Activated naive CD8-positive, alpha-beta T cell treated with anti-CD3 and anti-CD28 coated beads for 36 hours (primary cell): ENCODE data around the gene DHRSX. TPM values are rescaled to one million over a fixed set of nuclear protein-coding genes. Genes with fewer than 3 reads are reported as not detected.
"Not testable (repeated sequence)": the region's sequence is repeated elsewhere in the genome, so short reads cannot be mapped to it uniquely, and the experiment has no call there.

ENCODE experiments used
- DNase-seq: peaks from one replicate; pipeline ENCODE4 v3.0.0; 2021
- H3K27ac Mint-ChIP-seq: one replicate; pipeline ENCODE4 v1.8.0; 2022; ENCODE audit warnings: mild to moderate bottlenecking, moderate library complexity, mixed read lengths
- H3K27me3 Mint-ChIP-seq: one replicate; pipeline ENCODE4 v1.8.0; 2022; ENCODE audit warnings: mild to moderate bottlenecking, mixed read lengths
- H3K36me3 Mint-ChIP-seq: one replicate; pipeline ENCODE4 v1.8.0; 2021; ENCODE audit warnings: mild to moderate bottlenecking, mixed read lengths
- H3K4me1 Mint-ChIP-seq: one replicate; pipeline ENCODE4 v1.8.0; 2021; ENCODE audit warnings: mixed read lengths
- H3K4me3 Mint-ChIP-seq: one replicate; pipeline ENCODE4 v1.8.0; 2022; ENCODE audit warnings: mild to moderate bottlenecking, moderate library complexity, mixed read lengths
- H3K9me3 Mint-ChIP-seq: one replicate; pipeline ENCODE4 v1.8.0; 2022; ENCODE audit warnings: mixed read lengths
- total RNA-seq, 2 experiments: library from RNA; stranded (reverse); gene quantifications; one replicate each; pipeline ENCODE4 v1.2.3, GENCODE V29; 2021

The DHRSX gene
- total RNA-seq, 2 experiments from 2014 or later, result 18.2 to 19.7 TPM

DNA sequence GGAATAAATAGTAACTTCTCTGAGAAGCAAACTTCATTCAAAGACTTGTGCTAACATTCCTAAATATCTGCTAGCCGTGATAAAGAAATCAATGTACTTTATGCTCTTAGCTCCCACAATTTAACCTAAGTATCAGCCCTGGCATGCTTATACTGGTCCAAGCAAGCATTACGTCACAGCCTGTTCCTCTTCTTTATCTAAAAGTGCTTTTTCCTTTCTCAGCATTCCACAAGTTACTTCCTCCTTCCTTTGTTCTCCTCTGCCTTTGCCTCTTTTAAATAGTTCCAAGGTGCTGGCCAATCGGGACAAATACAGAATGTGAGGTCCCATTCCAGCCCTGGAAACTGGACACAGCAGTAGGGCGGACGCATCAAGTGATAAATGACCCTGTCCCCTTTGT is 249.6 kb downstream of the DHRSX start:
- Mint-ChIP-seq H3K9me3 (peaks cover 29% of the 10 kb centered on the region), H3K27me3 (no peaks in the 10 kb centered on the region), H3K36me3 (peaks cover 57% of the 10 kb centered on the region), H3K27ac (no peak overlapping the region), H3K4me3 (no peak overlapping the region), H3K4me1 (no peaks in the 10 kb centered on the region)
- no peak for DNase-seq

DNA sequence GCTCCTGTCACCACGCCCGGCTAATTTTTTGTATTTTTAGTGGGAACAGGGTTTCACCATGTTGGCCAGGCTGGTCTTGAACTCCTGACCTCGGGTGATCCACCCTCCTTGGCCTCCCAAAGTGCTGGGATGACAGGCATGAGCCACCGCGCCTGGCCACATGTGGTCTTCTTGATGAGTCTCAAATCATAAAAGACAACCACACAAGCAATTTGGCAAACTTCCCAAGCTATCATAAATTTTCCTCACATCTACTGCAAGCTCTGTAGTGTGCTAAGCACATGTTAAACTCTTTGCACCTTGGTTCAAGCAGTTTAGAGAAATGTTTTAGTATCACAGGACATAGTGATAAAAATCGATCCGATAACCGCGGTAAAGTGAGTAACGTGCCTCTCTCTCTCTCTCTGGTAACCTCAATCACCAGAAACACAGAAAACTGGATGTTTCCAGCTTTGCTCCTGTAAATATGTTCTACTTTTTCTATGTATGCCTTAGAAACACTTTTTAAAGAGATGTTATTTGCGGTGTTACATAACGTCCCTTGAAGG is 256.8 kb downstream of the DHRSX start:
- no peaks in the 10 kb centered on the region for H3K27me3 Mint-ChIP-seq
- H3K36me3 Mint-ChIP-seq, result peaks cover 59% of the 10 kb centered on the region
- DNase-seq, result no peak
- peaks cover 20% of the 10 kb centered on the region for H3K9me3 Mint-ChIP-seq
- no peak overlapping the region for H3K4me3 Mint-ChIP-seq
- no peaks in the 10 kb centered on the region for H3K4me1 Mint-ChIP-seq
- no peak overlapping the region for H3K27ac Mint-ChIP-seq

DNA sequence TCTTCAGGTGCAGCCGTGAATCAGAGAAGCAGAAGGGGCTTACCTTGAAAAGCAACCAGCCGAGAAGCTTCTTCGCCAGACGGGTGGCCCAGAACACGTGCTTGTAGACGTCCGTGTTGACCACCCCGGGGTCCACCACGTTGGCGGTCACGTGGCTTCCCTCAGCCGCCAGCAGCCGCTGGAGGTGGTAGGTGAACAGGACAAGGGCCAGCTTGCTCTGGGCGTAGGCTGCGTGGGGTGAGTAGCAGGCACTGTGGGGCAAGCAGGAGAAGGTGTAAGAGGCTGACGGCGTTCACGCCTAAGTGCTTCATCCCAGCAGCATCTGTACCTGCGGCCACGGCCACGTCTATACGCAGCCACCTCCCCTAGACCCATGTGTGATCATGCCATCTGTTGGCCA is 257.8 kb downstream of the DHRSX start:
- Mint-ChIP-seq H3K36me3 (peaks cover 53% of the 10 kb centered on the region), H3K4me1 (no peaks in the 10 kb centered on the region), H3K27me3 (no peaks in the 10 kb centered on the region), H3K4me3 (no peak overlapping the region), H3K27ac (no peak overlapping the region), H3K9me3 (peaks cover 16% of the 10 kb centered on the region)
- DNase-seq, result no peak

DNA sequence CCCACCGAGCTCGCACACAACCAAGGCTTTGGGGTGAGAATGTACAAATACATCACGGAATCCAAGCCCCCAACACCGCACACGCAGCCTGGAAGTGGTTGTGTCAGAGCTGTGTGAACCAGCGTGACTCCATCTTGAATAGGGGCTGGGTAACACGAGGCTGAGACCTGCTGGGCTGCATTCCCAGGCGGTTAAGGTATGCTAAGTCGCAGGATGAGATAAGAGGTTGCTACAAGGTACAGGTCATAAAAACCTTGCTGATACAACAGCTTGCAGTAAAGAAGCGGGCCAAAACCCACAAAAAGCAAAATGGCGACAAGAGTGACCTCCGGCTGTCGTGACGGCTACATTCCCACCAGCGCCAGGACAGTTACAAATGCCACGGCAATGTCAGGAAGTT is 258.4 kb downstream of the DHRSX start:
- Mint-ChIP-seq H3K36me3 (peaks cover 52% of the 10 kb centered on the region), H3K4me1 (no peaks in the 10 kb centered on the region), H3K27ac (no peak overlapping the region), H3K9me3 (peaks cover 16% of the 10 kb centered on the region), H3K4me3 (no peak overlapping the region), H3K27me3 (no peaks in the 10 kb centered on the region)
- DNase-seq, result no peak

DNA sequence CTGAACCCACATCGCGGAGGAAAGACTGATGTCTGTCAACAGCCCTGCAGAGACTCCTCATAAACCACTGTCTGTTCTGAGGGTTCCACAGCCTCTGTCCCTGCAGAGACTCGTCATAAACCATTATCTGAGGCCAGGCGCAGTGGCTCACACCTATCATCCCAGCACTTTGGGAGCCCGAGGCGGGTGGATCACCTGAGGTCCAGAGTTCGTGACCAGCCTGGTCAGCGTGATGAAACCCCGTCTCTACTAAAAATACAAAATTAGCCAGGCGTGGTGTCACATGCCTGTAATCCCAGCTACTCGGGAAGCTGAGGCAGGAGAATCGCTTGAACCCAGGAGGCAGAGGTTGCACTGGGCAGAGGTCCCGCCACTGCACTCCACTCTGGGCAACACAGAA is 259.3 kb downstream of the DHRSX start:
- H3K36me3 Mint-ChIP-seq, result peaks cover 51% of the 10 kb centered on the region
- H3K27me3 Mint-ChIP-seq, result not testable (repeated sequence)

DNA sequence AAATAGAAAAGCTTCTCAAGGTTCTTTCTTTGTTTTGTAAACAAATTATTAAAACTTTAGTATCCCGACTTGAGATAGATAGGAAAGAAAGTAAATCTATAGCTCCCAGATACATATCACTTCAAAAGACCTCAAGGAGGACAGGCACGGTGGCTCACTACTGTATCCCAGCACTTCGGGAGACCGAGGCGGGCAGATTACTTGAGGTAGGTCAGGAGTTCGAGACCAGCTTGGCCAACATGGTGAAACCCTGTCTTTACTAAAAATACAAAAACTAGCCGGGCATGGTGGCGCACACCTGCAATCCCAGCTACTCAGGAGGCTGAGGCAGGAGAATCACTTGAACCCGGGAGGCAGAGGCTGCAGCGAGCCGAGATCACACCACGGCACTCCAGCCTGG is 260.0 kb downstream of the DHRSX start:
- not testable (repeated sequence) for H3K27me3 Mint-ChIP-seq

More for the DNA sequence above, 259.3 kb downstream of the DHRSX start:
- peaks cover 16% of the 10 kb centered on the region for H3K9me3 Mint-ChIP-seq
- not testable (repeated sequence) for H3K4me1 Mint-ChIP-seq, DNase-seq, H3K27ac Mint-ChIP-seq, H3K4me3 Mint-ChIP-seq

DNA sequence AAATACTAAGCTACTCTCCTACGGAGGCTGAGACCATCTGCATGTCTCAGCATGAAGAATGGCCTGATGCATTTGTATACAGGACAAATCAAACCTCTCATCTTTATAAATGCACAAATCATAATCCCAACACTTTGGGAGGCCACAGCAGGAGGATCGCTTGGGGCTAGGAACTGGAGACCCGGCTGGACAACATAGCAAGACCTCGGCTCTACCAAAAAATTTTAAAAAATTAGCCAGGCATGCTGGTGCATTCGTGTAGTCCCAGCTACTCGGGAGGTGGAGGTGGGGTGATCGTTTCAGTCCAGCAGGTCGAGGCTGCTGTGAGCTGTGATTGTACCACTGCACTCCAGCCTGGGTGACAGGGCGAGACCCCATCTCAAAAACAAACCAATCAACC is 262.8 kb downstream of the DHRSX start:
- Mint-ChIP-seq H3K27ac (no peak overlapping the region), H3K4me1 (peaks cover 4% of the 10 kb centered on the region), H3K4me3 (no peak overlapping the region), H3K27me3 (no peaks in the 10 kb centered on the region), H3K9me3 (peaks cover 12% of the 10 kb centered on the region), H3K36me3 (peaks cover 51% of the 10 kb centered on the region)
- DNase-seq, result no peak

More for the DNA sequence above, 260.0 kb downstream of the DHRSX start:
- H3K4me3 Mint-ChIP-seq, DNase-seq, H3K27ac Mint-ChIP-seq, H3K4me1 Mint-ChIP-seq: not testable (repeated sequence)
- H3K36me3 Mint-ChIP-seq, result peaks cover 52% of the 10 kb centered on the region
- peaks cover 16% of the 10 kb centered on the region for H3K9me3 Mint-ChIP-seq

DNA sequence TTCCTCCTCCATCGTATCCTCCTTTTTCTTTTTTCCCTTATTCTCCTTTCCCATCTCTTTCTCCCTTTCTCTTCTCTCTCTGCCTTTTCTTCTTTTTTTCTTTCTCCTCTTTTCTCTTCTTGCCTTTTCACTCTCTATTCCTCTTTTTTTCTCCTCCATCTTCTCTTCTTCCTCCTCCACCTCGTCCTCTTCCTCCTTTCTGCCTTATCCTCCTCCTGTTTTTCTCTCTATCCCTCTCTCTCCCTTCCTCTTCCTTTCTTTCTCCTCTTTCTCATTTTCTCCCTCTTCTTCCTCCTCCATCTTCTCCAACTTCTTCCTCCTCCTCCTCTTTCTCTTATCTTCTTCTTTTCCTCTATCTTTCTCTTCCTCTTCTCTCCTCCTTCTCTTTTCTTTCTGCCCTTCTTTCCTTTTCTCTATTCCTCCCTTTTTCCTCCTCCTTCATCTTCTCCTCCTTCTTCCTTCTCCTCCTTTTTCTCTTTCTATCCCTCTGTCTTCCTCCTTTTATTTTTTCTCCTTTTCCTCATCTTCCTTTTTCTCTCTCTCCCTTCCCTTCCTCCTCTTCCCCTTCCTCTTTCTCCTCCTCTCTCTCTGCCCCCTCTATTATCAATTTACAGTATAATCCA is 269.1 kb downstream of the DHRSX start:
- no peak overlapping the region for H3K27ac Mint-ChIP-seq
- H3K27me3 Mint-ChIP-seq, result no peaks in the 10 kb centered on the region

DNA sequence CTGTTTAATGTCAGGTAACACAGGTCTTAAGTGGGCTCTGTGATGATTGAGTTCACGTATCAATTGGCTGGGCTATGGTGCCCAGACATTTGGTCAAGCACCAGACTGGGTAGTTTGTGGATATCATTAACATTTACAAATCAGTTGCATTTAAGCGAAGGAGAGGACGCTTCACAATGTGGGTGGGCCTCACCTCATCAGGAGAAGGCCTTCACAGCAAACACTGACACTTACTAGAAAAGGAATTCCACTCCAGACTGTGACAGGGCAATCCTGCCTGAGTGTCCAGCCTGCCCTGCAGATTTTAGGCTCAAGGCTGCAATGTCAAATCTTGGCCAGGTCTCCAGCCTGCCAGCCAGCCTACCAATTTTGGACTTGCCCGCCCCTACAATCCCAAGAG is 270.3 kb downstream of the DHRSX start:
- Mint-ChIP-seq H3K27me3 (no peaks in the 10 kb centered on the region), H3K36me3 (peaks cover 46% of the 10 kb centered on the region), H3K9me3 (peaks cover 22% of the 10 kb centered on the region)

More for the DNA sequence above, 269.1 kb downstream of the DHRSX start:
- Mint-ChIP-seq H3K4me1 (peaks cover 4% of the 10 kb centered on the region), H3K9me3 (peaks cover 22% of the 10 kb centered on the region), H3K36me3 (peaks cover 45% of the 10 kb centered on the region), H3K4me3 (no peak overlapping the region)
- DNase-seq, result no peak

DNA sequence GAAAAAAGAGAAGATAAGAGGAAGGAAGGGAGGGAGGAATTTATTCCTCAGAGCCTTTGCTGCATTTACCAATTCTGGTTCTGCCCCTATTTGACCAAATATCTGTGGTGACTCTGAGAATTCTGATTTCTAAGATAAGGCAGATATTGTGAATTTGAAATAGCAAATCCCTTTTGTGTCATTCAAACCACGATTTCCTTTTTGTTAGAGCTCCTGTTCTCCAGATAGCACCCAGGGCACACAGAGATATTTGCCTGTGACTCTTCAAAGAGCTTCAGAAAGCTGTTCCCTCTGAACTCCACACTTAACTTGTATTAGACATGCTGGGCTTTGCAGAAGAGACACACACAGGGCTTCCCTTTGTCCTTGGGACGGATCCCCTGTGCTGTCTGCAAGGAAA is 272.2 kb downstream of the DHRSX start:
- Mint-ChIP-seq H3K4me3 (no peak overlapping the region), H3K27ac (no peak overlapping the region), H3K4me1 (peaks cover 2% of the 10 kb centered on the region), H3K9me3 (peaks cover 29% of the 10 kb centered on the region), H3K27me3 (no peaks in the 10 kb centered on the region), H3K36me3 (peaks cover 61% of the 10 kb centered on the region)
- DNase-seq, result no peak

More for the DNA sequence above, 270.3 kb downstream of the DHRSX start:
- Mint-ChIP-seq H3K27ac (no peak overlapping the region), H3K4me3 (no peak overlapping the region), H3K4me1 (peaks cover 4% of the 10 kb centered on the region)
- no peak for DNase-seq

DNA sequence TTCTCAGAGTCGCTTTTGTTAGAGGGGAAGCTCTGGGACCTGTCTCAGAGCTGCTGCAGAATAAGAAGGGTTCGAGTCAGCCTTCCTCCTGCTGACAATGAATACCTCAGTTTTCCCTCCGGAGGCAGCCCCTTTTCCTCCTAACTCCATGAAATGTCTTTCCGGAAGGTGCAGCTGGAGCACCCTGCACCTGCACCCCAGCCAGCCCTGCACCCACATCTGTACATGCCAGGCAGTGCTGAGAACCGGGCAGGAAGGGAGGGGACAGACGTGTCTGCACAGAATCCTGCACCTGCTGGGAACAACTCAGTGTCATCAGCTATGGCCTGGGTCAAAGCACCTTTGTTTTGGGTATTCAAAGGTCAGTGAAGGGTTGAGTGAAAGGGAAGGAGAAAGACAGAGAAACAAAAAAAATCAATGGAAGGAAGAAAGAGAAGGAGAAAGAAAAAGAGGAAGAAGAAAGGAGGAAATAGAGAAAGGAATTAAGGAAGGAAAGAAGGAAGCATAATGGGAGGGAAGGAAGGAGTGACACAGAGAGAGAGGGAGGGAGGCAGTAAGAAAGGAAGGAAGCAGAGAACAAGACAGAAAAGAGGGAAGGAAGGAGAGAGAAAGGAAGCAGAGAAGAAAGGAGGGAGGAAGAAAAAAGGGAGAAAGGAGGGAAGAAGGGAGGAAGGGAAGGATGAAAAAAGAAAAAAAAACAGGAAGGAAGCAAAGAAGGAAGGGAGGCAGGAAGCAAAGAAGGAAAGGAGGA is 273.7 kb downstream of the DHRSX start:
- no peak for DNase-seq
- H3K27ac Mint-ChIP-seq, result no peak overlapping the region
- no peaks in the 10 kb centered on the region for H3K4me1 Mint-ChIP-seq
- H3K4me3 Mint-ChIP-seq, result no peak overlapping the region
- no peaks in the 10 kb centered on the region for H3K27me3 Mint-ChIP-seq
- peaks cover 30% of the 10 kb centered on the region for H3K9me3 Mint-ChIP-seq
- peaks cover 66% of the 10 kb centered on the region for H3K36me3 Mint-ChIP-seq

DNA sequence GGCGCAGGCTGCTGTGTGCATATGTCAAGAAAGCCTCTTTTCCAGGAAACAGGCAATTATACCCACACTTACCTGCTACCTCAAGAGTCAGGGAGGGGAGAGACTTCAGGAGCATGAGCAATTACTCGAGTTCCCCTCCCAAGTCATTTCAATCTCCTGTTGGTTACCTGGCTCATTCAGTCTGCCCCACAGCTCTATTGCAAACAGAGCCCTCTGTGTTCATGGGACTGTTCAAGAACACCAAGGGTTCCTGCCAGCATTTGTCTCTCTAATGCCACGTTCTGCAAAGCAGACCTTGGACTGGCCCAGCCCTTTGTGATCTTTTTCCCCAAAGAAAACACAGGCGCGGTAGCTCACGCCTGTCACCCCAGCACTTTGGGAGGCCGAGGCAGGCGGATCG is 274.6 kb downstream of the DHRSX start:
- no peaks in the 10 kb centered on the region for H3K4me1 Mint-ChIP-seq
- H3K36me3 Mint-ChIP-seq, result peaks cover 68% of the 10 kb centered on the region
- no peak overlapping the region for H3K27ac Mint-ChIP-seq
- H3K4me3 Mint-ChIP-seq, result no peak overlapping the region
- H3K27me3 Mint-ChIP-seq, result no peaks in the 10 kb centered on the region
- peaks cover 25% of the 10 kb centered on the region for H3K9me3 Mint-ChIP-seq
- no peak for DNase-seq

DNA sequence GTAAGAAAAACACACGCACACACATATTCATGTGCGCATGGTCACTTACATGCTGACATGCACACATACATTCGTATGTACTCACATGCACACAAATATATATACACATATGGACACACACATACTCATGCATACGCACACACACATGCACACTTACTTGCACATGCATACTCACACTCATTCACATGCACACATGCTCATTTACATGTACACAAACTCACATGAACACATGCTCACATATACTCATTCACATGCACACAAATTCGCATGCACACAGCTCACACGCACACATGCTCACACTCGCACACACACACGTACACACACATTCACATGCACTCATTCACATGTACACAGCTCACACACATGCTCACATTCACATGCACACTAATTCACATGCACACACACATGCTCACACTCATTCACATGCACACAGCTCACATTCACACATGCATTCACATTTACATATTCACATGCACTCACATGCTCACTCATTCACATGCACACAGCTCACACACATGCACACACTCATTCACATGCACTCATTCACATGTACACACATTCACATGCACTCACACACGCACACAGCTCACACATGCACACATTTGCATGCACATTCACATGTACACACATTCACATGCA is 276.1 kb downstream of the DHRSX start:
- H3K36me3 Mint-ChIP-seq, result peaks cover 68% of the 10 kb centered on the region
- H3K9me3 Mint-ChIP-seq, result peaks cover 36% of the 10 kb centered on the region

DNA sequence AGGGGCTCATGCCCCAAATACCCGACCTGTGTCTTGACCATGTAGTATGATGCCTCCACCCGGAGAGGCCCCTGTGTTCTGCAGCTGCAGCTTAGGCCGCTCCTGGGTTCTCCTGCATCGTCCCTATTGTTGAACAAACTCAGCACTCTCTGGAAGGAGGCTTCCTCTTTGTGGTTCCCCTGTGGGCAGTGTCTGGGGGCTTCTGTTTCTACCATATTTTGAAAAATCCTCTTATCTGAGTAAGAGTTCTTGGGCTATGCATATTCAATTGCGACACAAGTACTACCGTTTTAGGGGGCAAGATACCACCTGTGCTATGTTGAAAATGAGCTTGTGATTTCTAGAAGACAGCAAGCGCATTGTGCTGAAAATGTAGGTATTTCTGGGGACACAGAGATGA is 276.6 kb downstream of the DHRSX start:
- peaks cover 69% of the 10 kb centered on the region for H3K36me3 Mint-ChIP-seq
- DNase-seq, result no peak
- peaks cover 35% of the 10 kb centered on the region for H3K9me3 Mint-ChIP-seq
- H3K27ac Mint-ChIP-seq, result no peak overlapping the region
- no peak overlapping the region for H3K4me3 Mint-ChIP-seq
- H3K4me1 Mint-ChIP-seq, result no peaks in the 10 kb centered on the region
- no peaks in the 10 kb centered on the region for H3K27me3 Mint-ChIP-seq

More for the DNA sequence above, 276.1 kb downstream of the DHRSX start:
- no peaks in the 10 kb centered on the region for H3K4me1 Mint-ChIP-seq
- H3K4me3 Mint-ChIP-seq, result no peak overlapping the region
- no peak overlapping the region for H3K27ac Mint-ChIP-seq
- no peaks in the 10 kb centered on the region for H3K27me3 Mint-ChIP-seq
- DNase-seq, result no peak

DNA sequence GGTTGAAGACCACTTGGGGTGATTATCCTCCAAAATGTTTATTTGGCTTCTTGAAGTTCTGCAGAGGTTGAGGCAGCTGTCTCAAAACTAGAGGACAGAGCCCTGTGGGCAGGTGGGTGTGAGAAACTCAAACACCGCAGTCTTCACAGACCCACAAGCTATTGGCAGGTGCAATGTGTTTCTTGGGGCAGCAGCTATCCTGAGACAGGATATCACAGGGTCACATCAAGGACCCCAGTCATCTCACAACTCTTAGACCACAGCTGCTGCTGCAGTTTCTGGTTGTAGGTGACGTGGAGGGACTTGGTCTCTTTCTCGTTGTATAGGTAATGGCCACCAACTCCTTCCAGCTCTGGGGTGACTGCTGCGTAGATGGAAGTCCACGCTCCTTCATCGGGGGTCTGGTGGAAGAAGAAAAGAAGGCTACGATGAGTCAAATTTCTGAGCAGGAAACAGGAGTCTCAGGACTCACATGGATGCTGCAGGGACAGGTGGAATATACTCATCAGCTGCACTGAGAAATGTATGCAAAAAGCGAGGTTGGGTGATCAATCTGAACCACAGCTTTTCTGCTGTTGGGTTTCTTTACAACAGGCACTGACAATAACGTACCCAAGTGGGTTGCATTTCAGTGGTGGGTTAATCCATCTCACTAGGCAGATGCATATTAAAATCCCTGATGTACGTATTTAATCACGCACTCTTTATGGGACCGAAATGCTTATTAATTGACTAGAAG is 279.8 kb downstream of the DHRSX start:
- H3K4me3 Mint-ChIP-seq, result no peak overlapping the region
- DNase-seq, result no peak
- H3K27ac Mint-ChIP-seq, result no peak overlapping the region
- H3K36me3 Mint-ChIP-seq, result peaks cover 72% of the 10 kb centered on the region
- peaks cover 45% of the 10 kb centered on the region for H3K9me3 Mint-ChIP-seq
- H3K27me3 Mint-ChIP-seq, result no peaks in the 10 kb centered on the region
- no peaks in the 10 kb centered on the region for H3K4me1 Mint-ChIP-seq
